HG03025 (cell line): ENCODE measurements around the gene FAM120B.
"Not testable (repeated sequence)": the region's sequence is repeated elsewhere in the genome, so short reads cannot be mapped to it uniquely, and the experiment has no call there.

ENCODE experiments used
- ATAC-seq: cut with Tn5 transposase; IDR thresholded peaks from one replicate; pipeline ENCODE4 v1.9.1; 2021; ENCODE audit warnings: mild to moderate bottlenecking, moderate library complexity; ENCODE audit not compliant: unreplicated experiment, low FRiP score

FAM120B gene

GRCh38 chr6:170306324-170307079 lies at the start of gene FAM120B:
TSS of gene FAM120B (plus strand) at chr6:170306758. CDS start at chr6:170317391, 10,633 bp downstream.
- ATAC-seq, result peak; percentile 99

- ATAC-seq, result no peak
Observed at GRCh38 chr6:170257376-170257775, 49.2 kb upstream of the FAM120B start.

GRCh38 chr6:170258407-170258806 lies 48.2 kb upstream of the FAM120B start:
- no peak for ATAC-seq

DNA sequence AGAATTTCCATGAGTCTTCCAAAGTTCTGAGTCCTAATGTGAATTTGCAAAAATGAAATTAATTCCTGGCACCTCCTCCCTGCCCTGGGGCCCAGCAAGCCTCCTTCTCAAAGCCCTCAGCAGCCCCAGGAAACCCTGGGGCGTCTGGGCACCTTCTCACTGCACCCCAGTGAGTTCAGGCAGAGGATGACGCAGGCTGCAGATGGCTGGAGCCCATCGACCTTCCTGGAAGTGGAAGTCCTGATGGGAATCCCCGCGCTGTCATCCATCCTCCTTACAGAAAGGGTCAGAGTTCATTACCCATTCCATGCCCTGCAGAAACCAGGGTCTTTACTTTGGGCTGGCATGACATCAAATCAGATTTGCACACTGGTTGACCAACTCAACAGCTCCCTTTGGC lies 47.3 kb upstream of the FAM120B start:
- no peak for ATAC-seq

DNA sequence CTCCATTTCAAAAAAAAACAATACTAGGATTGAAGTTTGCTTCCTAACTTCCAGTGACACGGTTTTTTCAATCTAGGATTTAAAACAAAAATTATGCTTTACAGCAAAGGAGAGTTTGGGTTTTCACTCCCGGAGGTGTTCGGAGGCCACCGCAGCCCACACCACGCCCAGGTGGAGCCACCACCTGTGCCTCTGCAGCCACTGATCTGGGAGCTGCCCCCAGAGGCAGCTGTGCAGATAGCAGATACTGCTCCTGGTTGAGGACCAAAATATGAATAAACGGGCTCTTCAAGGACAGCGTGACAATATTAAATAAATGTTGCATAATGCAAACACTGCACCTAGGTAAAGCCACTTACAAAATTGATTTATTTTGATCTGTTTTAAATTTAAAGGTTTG lies 45.9 kb upstream of the FAM120B start:
- no peak for ATAC-seq

- ATAC-seq, result no peak
Observed at GRCh38 chr6:170261643-170262488, 44.7 kb upstream of the FAM120B start.

GRCh38 chr6:170262489-170263088 lies 44.0 kb upstream of the FAM120B start:
- no peak for ATAC-seq

DNA sequence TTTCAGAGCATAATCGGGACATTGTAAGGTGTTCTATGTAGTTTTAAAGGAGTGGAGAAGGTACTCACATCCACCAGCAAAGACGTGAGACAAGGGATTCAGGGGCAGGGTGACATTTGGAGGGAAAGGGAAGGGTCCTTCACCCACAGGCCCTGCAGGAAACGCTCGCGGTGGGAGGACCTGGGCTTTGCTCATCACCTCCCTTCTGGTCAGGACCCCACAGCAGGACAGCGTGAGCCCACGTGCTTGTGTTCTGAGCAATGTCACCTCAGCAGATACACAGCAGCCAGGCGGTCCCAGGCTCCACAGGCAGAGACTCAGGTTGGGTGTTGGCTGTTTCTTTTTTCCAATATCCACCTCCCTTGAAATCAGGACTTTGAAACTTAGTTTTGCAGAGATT lies 43.1 kb upstream of the FAM120B start:
- ATAC-seq, result no peak

DNA sequence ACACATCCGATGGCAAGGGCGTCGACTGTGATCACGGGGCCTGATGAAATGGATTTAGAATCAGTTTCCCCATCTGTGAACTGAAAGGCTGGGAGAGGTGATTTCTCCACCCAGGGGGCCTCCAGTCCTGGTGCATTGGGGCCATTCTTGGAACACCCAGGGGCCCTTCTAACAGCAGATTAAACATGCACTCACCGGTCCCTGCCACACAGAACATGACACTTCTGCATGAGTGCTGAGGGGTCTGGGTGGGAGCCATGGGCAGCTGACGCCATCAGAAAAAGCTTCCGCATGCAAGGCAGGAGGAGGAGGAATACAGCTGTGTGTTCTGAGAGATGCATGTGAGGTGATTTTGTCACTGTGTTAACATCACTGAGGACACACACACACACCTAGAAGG lies 42.5 kb upstream of the FAM120B start:
- no peak for ATAC-seq

GRCh38 chr6:170264644-170265043 lies 41.9 kb upstream of the FAM120B start:
- not testable (repeated sequence) for ATAC-seq

DNA sequence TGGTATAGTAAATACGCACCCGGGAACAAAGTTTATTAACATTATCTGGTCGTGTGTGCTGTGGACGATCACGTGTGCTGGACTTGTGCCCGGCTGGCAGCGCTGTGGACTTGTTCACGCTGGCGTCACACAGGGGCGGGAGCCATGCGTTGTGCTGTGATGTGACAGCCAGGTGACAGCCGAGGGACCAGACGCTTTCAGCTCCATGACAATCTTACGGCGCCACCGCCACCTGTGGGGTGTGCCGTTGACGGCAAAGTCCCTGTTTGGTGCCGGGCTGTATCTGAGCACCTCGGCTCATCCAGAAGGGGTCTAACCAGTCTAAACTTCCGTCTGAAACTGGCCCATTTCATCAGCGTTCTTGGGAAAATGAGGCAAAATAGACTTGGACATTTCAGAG lies 40.9 kb upstream of the FAM120B start:
- no peak for ATAC-seq

GRCh38 chr6:170266061-170266825 lies 40.3 kb upstream of the FAM120B start:
- ATAC-seq, result no peak

DNA sequence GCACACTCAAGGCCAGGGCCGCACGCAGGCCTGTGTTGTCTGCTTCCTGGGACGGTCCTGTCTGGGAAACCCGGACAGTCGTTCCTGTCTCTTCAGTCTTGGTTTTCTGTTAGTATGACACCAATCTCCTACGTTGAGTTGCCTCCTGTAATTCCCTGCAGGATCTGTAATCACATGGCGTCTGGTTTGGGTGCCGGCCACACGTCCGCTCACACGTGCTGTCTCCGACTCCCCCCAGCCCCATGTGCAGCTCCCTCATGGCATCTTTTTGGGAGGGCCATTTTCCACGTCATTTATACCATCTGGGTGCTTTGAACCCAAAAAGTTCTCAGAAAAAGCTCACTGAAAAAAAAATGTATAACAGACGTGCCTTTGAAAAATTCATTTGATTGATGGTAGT lies 38.9 kb upstream of the FAM120B start:
- ATAC-seq, result no peak

GRCh38 chr6:170268216-170269129 lies 38.1 kb upstream of the FAM120B start:
- no peak for ATAC-seq

GRCh38 chr6:170269151-170269845 lies 37.3 kb upstream of the FAM120B start:
- no peak for ATAC-seq

GRCh38 chr6:170269846-170270541 lies 36.6 kb upstream of the FAM120B start:
- ATAC-seq, result no peak

GRCh38 chr6:170270984-170271593 lies 35.5 kb upstream of the FAM120B start:
- ATAC-seq, result no peak

- ATAC-seq, result peak; percentile 97
Observed at GRCh38 chr6:170271771-170272314, 34.7 kb upstream of the FAM120B start.
